Natural killer cell treated with Interleukin-12 subunit alpha and Interleukin-12 subunit beta and Interleukin-15 and Interleukin-18, amount 100 ng/mL, for 72 hours (primary cell): ENCODE results near the gene ESCO1. TPM values are rescaled to one million over a fixed set of nuclear protein-coding genes. Genes with fewer than 3 reads are reported as not detected.
"Not testable (repeated sequence)": the region's sequence is repeated elsewhere in the genome, so short reads cannot be mapped to it uniquely, and the experiment has no call there.

ENCODE experiments used
- ATAC-seq, 2 donors: fragments of 150-1000 bp; cut with Tn5 transposase in 1 of 2; sonication (Bioruptor Pico), chemical (Tn5 transposase) in 1 of 2; 2 replicates each; pipeline ENCODE4 v1.10.0; 2021
- DNase-seq: peaks from one replicate; pipeline ENCODE4 v3.0.0; 2022; ENCODE audit warnings: low spot score
- H3K27ac Mint-ChIP-seq, 2 donors: 1 replicate in 1 of 2; 2 replicates in 1 of 2; pipeline ENCODE4 v1.8.0; 2022; ENCODE audit warnings: mixed read lengths in 2 of 2, mild to moderate bottlenecking in 1 of 2, moderate library complexity in 1 of 2
- H3K27me3 Mint-ChIP-seq, 2 donors: 1 replicate in 1 of 2; 2 replicates in 1 of 2; pipeline ENCODE4 v1.8.0; 2022; ENCODE audit warnings: mixed read lengths in 2 of 2
- H3K36me3 Mint-ChIP-seq: one replicate; pipeline ENCODE4 v1.8.0; 2022; ENCODE audit warnings: mixed read lengths
- H3K4me1 Mint-ChIP-seq, 2 donors: 1 replicate in 1 of 2; 2 replicates in 1 of 2; pipeline ENCODE4 v1.8.0; 2022; ENCODE audit warnings: low read depth in 2 of 2, mixed read lengths in 2 of 2, mild to moderate bottlenecking in 1 of 2
- H3K4me3 Mint-ChIP-seq: one replicate; pipeline ENCODE4 v1.8.0; 2022; ENCODE audit warnings: mixed read lengths
- H3K9me3 Mint-ChIP-seq: 2 replicates; pipeline ENCODE4 v1.8.0; 2022; ENCODE audit warnings: mixed read lengths
- total RNA-seq, 2 donors: library from RNA; stranded (reverse); gene quantifications; one replicate each; pipeline ENCODE4 v1.2.3, GENCODE V29; 2022

The ESCO1 gene
- total RNA-seq: 10 to 100 TPM; 20.7 to 29.6 TPM

GRCh38 chr18:21600526-21601410 lies at the start of gene ESCO1:
ESCO1 (minus strand) TSS chr18:21600704; CDS start chr18:21574843, 25,861 bp downstream.
- DNase-seq (peak; percentile 98), ATAC-seq (peak; percentile 95 to 96)
- Mint-ChIP-seq H3K36me3 (no peaks in the 10 kb centered on the region), H3K27ac (peak within 1 kb of the TSS; percentile 93 to 98), H3K9me3 (no peaks in the 10 kb centered on the region), H3K4me1 (peaks cover 20 to 24% of the 10 kb centered on the region in 2 donors), H3K27me3 (no peaks in the 10 kb centered on the region), H3K4me3 (peak within 1 kb of the TSS; percentile 90)

GRCh38 chr18:21640375-21640774 lies 39.9 kb upstream of the ESCO1 start:
- H3K4me1 Mint-ChIP-seq, ATAC-seq, H3K4me3 Mint-ChIP-seq, H3K36me3 Mint-ChIP-seq, DNase-seq, H3K27me3 Mint-ChIP-seq, H3K9me3 Mint-ChIP-seq, H3K27ac Mint-ChIP-seq: not testable (repeated sequence)

DNA sequence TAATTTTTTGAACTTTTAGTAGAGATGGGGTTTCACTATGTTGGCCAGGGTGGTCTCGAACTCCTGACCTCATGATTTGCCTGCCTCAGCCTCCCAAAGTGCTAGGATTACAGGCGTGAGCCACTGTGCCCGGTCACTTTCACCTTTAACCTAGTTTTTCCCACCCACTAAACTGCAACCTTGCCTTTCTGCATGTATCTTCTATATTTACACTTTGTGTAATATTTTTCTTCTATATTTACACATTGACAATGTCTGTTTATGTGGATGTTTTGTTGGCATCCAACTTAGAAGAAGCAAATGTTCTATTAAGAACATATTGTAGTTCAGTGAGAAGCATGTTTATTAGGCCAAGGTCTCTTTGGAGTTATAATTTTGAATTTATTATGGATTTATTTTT lies 38.3 kb upstream of the ESCO1 start:
- Mint-ChIP-seq H3K9me3 (no peaks in the 10 kb centered on the region), H3K4me1 (peaks cover 0 to 4% of the 10 kb centered on the region in 2 donors), H3K27ac (no peak overlapping the region), H3K36me3 (no peaks in the 10 kb centered on the region), H3K4me3 (no peak overlapping the region), H3K27me3 (no peaks in the 10 kb centered on the region)
- ATAC-seq (no peak), DNase-seq (no peak)

- Mint-ChIP-seq H3K9me3 (no peaks in the 10 kb centered on the region), H3K27ac (peak overlapping the region in 1 of 2 donors; percentile 47), H3K4me1 (peaks cover 0 to 4% of the 10 kb centered on the region in 2 donors), H3K4me3 (no peak overlapping the region), H3K27me3 (no peaks in the 10 kb centered on the region), H3K36me3 (no peaks in the 10 kb centered on the region)
- no peak for ATAC-seq
- DNase-seq: no peak
Observed at GRCh38 chr18:21636769-21637168, 36.3 kb upstream of the ESCO1 start.

DNA sequence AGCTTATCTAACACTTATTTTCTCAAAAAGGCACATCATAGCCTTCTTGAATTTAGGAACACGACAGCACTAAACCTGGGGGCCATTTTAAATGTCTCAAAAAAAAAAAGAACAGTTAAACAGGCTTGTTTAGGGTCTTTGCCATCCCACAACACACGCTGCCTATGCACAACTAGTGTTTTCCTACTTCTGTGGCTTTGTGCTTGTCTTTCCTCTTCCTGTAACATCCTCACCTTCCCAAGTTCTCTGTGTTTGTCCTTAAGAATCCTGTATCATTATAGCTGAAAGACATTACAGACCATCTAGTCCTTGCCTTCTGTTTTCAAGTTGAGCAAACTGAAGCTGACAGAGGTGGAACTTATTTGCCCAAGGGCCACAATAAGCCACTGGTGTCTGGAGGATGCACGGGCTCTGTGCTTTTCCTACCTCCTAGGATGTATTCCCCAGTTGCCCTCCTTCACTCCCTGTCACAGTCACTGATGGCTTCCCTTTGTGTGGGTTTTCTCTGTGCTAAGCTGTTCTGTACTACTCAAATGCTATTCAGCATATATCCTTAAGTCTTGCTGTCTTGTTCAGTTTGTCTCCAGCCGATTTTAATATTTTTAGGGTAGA lies 34.2 kb upstream of the ESCO1 start:
- Mint-ChIP-seq H3K9me3 (no peaks in the 10 kb centered on the region), H3K4me1 (peaks cover 0 to 4% of the 10 kb centered on the region in 2 donors), H3K36me3 (no peaks in the 10 kb centered on the region), H3K27ac (no peak overlapping the region), H3K4me3 (no peak overlapping the region), H3K27me3 (no peaks in the 10 kb centered on the region)
- DNase-seq (no peak), ATAC-seq (no peak)

- Mint-ChIP-seq H3K9me3 (no peaks in the 10 kb centered on the region), H3K27me3 (no peaks in the 10 kb centered on the region), H3K27ac (no peak overlapping the region), H3K4me3 (no peak overlapping the region), H3K36me3 (peaks cover 15% of the 10 kb centered on the region), H3K4me1 (peaks cover 7 to 17% of the 10 kb centered on the region in 2 donors)
- DNase-seq (no peak), ATAC-seq (no peak)
Observed at GRCh38 chr18:21632393-21632792, 31.9 kb upstream of the ESCO1 start.

- Mint-ChIP-seq H3K9me3 (no peaks in the 10 kb centered on the region), H3K4me1 (peaks cover 7 to 17% of the 10 kb centered on the region in 2 donors), H3K36me3 (peaks cover 21% of the 10 kb centered on the region), H3K27me3 (no peaks in the 10 kb centered on the region), H3K27ac (peak overlapping the region; percentile 56 to 74), H3K4me3 (peak overlapping the region; percentile 42)
- DNase-seq (no peak), ATAC-seq (no peak)
Observed at GRCh38 chr18:21629089-21629832, 28.8 kb upstream of the ESCO1 start.

DNA sequence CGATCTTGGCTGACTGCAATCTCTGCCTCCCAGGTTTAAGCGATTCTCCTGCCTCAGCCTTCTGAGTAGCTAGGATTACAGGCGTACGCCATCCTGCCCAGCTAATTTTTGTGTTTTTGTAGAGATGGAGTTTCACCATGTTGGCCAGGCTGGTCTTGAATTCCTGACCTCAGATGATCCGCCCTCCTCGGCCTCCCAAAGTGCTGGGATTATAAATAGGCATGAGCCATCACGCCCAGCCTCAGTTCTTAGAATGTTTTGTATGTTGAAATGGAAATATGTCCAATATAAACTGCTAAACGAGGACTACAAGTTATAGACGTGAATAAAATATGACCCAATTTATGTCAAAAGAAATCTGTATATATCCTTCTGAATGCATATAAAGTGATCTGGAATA lies 21.1 kb upstream of the ESCO1 start:
- H3K9me3 Mint-ChIP-seq, H3K27me3 Mint-ChIP-seq, H3K27ac Mint-ChIP-seq, DNase-seq, ATAC-seq, H3K4me3 Mint-ChIP-seq: not testable (repeated sequence)
- Mint-ChIP-seq H3K4me1 (peaks cover 17 to 18% of the 10 kb centered on the region in 2 donors), H3K36me3 (peaks cover 14% of the 10 kb centered on the region)

GRCh38 chr18:21612125-21613039 lies 11.9 kb upstream of the ESCO1 start, which contains the start of gene SNRPD1:
SNRPD1 (plus strand) TSS chr18:21612314; CDS start chr18:21612430, 116 bp downstream.
- H3K27me3 Mint-ChIP-seq: no peaks in the 10 kb centered on the region
- H3K4me3 Mint-ChIP-seq: peak within 1 kb of the TSS; percentile 100
- DNase-seq (peak; percentile 93), ATAC-seq (peak; percentile 99)
- peaks cover 7% of the 10 kb centered on the region for H3K36me3 Mint-ChIP-seq
- no peaks in the 10 kb centered on the region for H3K9me3 Mint-ChIP-seq
- peaks cover 16 to 29% of the 10 kb centered on the region in 2 donors for H3K4me1 Mint-ChIP-seq
- H3K27ac Mint-ChIP-seq: peak within 1 kb of the TSS; percentile 95 to 99

GRCh38 chr18:21611401-21612124 lies 11.1 kb upstream of the ESCO1 start:
- not testable (repeated sequence) for DNase-seq, H3K36me3 Mint-ChIP-seq, H3K27me3 Mint-ChIP-seq, ATAC-seq, H3K9me3 Mint-ChIP-seq
- Mint-ChIP-seq H3K4me1 (peaks cover 14 to 26% of the 10 kb centered on the region in 2 donors), H3K4me3 (peak overlapping the region; percentile 100), H3K27ac (peak overlapping the region; percentile 95 to 99)

DNA sequence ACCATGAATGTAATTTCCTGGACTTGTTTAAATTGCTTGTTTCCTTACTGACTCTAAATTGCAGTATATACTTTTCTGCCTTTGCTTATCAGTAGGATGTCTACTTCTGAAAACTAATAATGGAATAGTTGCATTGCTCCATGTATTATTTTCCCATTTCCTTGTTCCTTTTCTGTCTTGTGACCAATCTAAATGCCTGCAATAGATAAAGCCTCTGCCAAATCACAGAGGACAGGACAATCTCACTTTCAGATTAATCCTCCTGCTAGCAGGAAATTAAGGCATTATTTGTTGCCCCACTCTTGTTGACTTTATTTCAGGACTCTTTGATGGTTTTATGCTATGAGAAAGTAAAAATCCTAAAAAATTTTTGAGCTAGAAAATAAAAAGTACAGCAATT lies 4.7 kb upstream of the ESCO1 start:
- Mint-ChIP-seq H3K27ac (peak overlapping the region in 1 of 2 donors; percentile 45), H3K9me3 (no peaks in the 10 kb centered on the region), H3K36me3 (no peaks in the 10 kb centered on the region), H3K4me3 (peak overlapping the region; percentile 47), H3K27me3 (no peaks in the 10 kb centered on the region), H3K4me1 (peaks cover 10 to 12% of the 10 kb centered on the region in 2 donors)
- no peak for ATAC-seq
- DNase-seq: no peak

DNA sequence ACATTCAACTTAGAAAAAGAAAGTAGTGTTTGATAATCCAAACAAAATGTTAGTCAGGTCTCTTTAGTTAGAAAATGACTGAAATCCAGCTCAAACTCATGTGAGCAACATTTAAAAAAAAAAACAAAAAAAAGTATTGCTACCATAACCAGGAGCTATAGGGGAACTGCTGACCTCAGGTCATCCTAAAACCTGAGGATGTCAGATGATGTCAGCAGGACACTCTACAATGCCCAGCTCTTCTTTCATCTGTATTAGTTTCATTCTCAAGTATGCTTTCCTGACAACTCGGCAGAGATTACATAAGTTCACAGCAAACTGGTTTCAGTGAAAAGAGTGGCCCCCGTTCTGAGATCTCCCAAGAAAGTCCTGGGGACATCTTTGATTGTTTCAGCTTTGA lies 4.2 kb upstream of the ESCO1 start:
- peak overlapping the region in 1 of 2 donors; percentile 45 for H3K27ac Mint-ChIP-seq
- no peaks in the 10 kb centered on the region for H3K36me3 Mint-ChIP-seq
- H3K27me3 Mint-ChIP-seq: no peaks in the 10 kb centered on the region
- peaks cover 12 to 13% of the 10 kb centered on the region in 2 donors for H3K4me1 Mint-ChIP-seq
- ATAC-seq: no peak
- H3K4me3 Mint-ChIP-seq: peak overlapping the region; percentile 47
- no peak for DNase-seq
- no peaks in the 10 kb centered on the region for H3K9me3 Mint-ChIP-seq
